ELR (cell line): Measurements from ENCODE around the gene PUDP.
A peak's percentile ranks its signal among the peaks of the same experiment; 100 is the strongest.
"Not testable (repeated sequence)": the region's sequence is repeated elsewhere in the genome, so short reads cannot be mapped to it uniquely, and the experiment has no call there.

Source experiments
- DNase-seq: peaks from one replicate; pipeline ENCODE4 v3.0.0-alpha.2; 2015; ENCODE audit warnings: low read depth

PUDP gene

GRCh38 chrX:7028246-7028645 is 119.7 kb downstream of the PUDP start:
- DNase-seq, result peak; percentile 4

- no peak for DNase-seq
Observed at GRCh38 chrX:7027071-7027470, 120.9 kb downstream of the PUDP start.

GRCh38 chrX:7026365-7026764 is 121.6 kb downstream of the PUDP start:
- DNase-seq, result not testable (repeated sequence)

- no peak for DNase-seq
Observed at GRCh38 chrX:7025471-7025870, 122.5 kb downstream of the PUDP start.

GRCh38 chrX:7024850-7025249 is 123.1 kb downstream of the PUDP start:
- no peak for DNase-seq

- DNase-seq, result not testable (repeated sequence)
Observed at GRCh38 chrX:7022996-7023395, 125.0 kb downstream of the PUDP start.

- no peak for DNase-seq
Observed at GRCh38 chrX:7021991-7022390, 126.0 kb downstream of the PUDP start.

GRCh38 chrX:7019555-7019954 is 128.4 kb downstream of the PUDP start:
- peak; percentile 2 for DNase-seq

GRCh38 chrX:7012262-7012834 is 135.6 kb downstream of the PUDP start:
- peak; percentile 37 for DNase-seq

- DNase-seq, result not testable (repeated sequence)
Observed at GRCh38 chrX:7010897-7011296, 137.1 kb downstream of the PUDP start.

GRCh38 chrX:7007328-7007727 is 140.6 kb downstream of the PUDP start:
- not testable (repeated sequence) for DNase-seq
